Myocyte (in vitro differentiated cells): ENCODE measurements around the gene CRMP1. TPM values are rescaled to one million over a fixed set of nuclear protein-coding genes. Genes with fewer than 3 reads are reported as not detected.

ENCODE experiments used
- DNase-seq: peaks from one replicate; pipeline ENCODE4 v3.0.0-alpha.2; 2012; ENCODE audit warnings: low read depth
- polyA plus RNA-seq: library from polyadenylated mRNA; unstranded; fragments of >200 nt; gene quantifications from one replicate; pipeline ENCODE4 v1.2.1, GENCODE V29; 2012; ENCODE audit warnings: missing spikeins
- total RNA-seq: library from RNA; depleted of rRNA; stranded (reverse); fragments of >200 nt; gene quantifications from 2 replicates; pipeline ENCODE4 v1.2.3, GENCODE V29; 2014

CRMP1 gene
- total RNA-seq = 23.2 and 23.6 TPM in 2 replicates
- polyA plus RNA-seq = 57.6 TPM

- no peak for DNase-seq
Observed at GRCh38 chr4:5893004-5893580, at the start of gene CRMP1. Gene CRMP1, minus strand, starts transcription at chr4:5893086. Its CDS starts 117 bp downstream, at chr4:5892969.

GRCh38 chr4:5941601-5942000 is 48.7 kb upstream of the CRMP1 start:
- DNase-seq = no peak

GRCh38 chr4:5940470-5941203 is 47.8 kb upstream of the CRMP1 start:
- peak; percentile 14 for DNase-seq

DNA sequence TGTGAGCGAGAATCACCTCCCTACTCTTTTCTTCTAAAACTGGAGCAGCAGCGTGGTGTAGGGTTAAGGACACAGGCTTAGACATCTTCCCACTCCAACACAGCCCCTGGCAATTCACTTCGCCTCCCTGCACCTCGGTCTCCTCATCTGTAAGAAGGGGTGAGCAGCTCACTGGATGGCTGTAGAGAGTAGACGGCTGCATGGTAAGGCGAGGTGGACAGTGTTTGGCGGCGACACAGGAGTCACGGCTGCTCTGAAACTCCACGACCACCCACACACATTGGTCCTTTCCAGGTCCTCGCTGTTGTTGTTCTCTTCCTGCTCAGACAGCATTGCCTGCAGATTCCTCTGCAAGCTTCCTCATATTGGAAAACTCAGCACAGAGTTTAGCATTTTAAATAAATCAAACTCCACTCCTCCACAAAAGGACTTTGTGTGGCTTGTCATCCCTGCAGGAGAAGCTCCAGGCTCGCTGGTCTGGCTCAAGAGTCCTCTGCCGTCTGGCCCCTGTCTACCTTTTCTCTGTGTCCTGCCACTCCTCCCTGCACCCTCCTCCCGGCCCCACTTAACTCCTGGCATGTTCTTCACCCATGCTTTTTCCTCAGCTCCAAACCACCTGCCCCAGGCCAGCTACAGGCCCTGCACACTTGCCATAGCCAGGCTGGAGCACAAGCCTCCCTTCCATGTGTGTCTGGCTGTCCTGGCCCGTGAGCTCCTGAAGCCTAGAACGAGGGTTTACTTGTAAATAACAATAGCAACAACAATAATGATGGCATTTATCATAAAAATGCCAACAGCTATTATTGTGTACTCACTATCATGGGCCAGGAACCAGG is 41.3 kb upstream of the CRMP1 start:
- DNase-seq = no peak

GRCh38 chr4:5933116-5933515 is 40.2 kb upstream of the CRMP1 start:
- DNase-seq = no peak

GRCh38 chr4:5932035-5932568 is 39.2 kb upstream of the CRMP1 start:
- DNase-seq = no peak

GRCh38 chr4:5931526-5931925 is 38.6 kb upstream of the CRMP1 start:
- DNase-seq = no peak

DNA sequence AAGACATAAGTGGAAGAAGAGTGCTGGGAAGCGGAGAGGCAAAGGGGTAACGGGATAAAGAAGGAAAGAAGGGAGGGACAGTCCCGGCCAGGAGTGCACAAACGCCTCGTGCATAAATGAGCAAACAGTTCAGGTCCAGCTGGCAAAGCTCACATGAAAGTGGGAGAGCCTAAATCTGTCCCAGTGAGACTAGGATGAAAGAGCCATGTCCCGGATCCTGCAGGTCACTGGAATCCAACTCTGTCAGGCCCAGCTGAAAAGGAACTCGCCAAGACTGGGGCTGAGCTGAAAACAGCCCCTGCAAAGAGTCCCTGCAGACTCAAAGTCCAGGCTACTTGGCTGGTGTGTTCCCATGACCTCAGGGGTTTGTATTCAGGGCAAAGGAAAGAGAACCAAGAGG is 38.0 kb upstream of the CRMP1 start:
- no peak for DNase-seq

- DNase-seq = no peak
Observed at GRCh38 chr4:5930456-5930855, 37.6 kb upstream of the CRMP1 start.

- DNase-seq = no peak
Observed at GRCh38 chr4:5928844-5929420, 36.0 kb upstream of the CRMP1 start.

DNA sequence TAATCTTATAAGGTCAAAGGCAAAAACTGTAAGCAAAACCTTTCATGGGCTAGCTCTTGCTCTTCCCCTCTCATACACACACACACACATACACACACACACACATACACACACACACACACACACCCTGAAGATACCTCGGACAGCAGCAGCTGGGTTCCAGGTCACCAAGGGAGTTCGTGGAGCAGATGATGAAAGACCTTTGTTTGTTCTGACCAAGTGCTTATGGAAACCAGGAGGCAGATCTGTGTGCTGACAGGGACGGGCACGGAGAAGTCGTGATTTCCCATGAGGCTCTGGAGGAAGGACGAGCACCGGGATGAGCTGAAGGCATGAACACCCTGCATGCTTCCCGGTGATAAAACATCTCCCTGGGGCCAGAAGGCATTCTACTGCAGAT is 35.4 kb upstream of the CRMP1 start:
- DNase-seq = no peak

DNA sequence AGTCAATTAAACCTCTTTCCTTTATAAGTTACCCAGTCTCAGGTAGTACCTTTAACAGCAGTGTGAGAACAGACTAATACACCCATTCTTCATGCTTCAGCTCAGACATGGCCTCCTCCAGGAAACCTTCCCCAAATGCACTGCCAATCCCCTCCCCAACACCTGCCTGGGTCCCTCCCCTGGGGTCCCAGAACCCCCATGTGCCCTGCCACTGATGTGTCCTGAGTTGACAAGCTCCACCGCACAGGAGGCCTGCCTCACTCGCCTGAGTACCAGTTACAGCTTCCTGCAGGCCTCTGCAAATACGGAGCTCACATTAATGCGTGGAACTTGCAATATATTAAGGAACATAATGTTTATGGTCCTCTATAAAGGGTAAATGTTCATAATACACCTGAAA is 34.9 kb upstream of the CRMP1 start:
- DNase-seq = no peak

DNA sequence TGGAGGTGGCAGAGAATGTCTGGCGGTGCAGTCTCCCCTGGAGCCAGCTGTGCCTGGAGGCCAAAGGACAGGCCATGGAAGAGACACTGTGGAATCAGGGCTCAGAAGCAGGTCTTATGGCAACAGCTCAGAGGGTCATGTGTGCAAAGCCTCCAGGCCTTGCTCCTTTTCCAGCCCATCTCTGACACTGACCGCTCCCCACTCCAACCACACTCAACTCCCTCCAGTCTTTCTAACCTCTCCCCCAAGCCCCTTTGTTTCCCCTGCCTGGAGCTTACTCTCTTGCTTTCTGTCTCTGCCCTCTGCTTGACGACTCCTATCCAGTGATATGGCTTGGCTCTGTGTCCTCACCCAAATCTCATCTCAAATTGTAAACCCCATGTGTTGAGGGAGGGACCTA is 34.2 kb upstream of the CRMP1 start:
- no peak for DNase-seq

- DNase-seq = no peak
Observed at GRCh38 chr4:5926598-5926997, 33.7 kb upstream of the CRMP1 start.

DNA sequence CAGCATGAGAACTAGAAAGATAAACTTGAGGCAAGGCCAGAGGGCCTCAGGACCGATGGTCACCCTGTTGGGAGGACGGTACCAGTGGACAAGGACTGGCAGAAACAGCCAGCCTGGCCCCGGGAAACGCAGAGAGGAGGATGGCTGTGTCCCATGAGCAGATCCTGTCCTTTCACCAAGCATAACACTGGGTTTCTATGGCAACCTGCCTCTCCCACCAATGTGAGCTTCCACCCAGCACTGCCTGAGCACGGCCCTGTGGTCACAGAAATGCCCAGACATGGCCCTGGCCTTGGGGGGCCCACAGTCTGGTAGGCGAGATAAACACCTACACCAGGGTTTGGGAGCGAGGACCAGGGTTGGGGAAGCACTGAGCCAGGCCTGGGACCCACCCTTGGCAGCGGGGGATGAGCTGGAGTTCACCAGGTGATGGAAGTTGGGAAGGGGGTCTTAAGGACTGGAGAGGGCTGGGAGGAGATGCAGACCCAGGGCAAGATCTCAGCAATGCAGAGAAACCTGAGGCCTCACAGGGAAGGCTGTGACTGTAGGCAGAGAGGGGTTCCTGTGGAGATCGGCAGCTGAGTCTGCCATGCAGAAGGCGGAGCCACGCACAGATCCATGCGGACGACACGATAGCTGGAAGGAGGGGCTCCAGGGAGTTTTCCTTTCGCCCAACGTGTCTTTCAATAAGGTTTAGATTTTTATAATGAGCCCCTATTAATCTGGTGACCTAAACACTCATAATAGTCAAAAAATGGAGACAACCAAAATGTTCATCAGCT is 32.7 kb upstream of the CRMP1 start:
- DNase-seq = no peak

DNA sequence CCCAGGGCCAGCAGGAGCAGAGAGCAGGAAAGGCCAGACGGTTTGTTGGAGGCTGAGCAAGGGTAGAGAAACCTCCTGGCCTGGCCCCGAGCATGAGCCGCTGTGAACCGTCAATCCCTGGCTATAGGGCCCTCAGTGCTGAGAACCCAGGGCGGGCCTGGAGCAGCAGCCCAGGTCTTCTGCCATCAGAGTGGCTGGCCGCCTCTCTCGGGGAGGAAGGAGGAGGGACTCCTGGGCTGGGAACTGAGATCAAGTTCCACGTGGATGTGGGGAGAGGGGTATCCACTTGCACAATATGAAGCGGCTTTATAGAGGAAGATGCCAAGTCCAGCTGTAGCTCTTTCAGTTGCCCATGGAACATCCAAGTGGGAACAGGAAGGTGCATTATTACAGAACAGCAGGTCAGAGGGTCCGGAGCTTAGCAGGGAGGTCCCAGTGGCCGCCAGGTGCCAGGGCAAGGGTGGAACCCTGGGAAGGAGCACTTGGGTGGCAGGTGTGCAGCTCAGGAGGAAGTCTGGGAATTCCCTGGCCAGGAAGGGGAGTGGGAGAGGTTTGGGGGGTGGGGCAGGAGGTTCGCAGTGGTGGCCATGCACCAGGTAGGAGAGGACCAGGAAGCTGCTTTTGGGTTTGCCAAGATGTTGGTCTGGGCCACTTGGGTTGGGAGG is 31.7 kb upstream of the CRMP1 start:
- DNase-seq = no peak

- DNase-seq = no peak
Observed at GRCh38 chr4:5923376-5923775, 30.5 kb upstream of the CRMP1 start.

DNA sequence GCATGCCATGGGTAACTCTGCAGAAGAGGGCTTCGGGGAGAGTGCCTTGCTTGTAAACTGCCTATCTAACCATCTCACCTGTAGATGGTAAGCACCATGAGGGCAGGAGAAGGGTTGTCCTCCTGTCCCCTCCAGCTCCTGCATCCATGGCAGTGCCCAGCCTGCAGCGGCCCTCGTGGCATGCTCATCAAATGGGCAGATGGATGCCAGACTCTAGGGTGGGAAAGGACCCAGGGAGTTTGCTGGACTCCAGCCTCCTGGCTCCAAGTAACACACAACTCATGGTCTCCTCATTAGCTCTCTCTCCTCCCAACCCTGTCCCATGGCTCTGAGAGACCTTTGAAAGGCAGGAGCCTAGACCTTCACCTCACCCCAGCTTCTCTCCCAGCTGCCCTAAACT is 29.7 kb upstream of the CRMP1 start:
- no peak for DNase-seq

DNA sequence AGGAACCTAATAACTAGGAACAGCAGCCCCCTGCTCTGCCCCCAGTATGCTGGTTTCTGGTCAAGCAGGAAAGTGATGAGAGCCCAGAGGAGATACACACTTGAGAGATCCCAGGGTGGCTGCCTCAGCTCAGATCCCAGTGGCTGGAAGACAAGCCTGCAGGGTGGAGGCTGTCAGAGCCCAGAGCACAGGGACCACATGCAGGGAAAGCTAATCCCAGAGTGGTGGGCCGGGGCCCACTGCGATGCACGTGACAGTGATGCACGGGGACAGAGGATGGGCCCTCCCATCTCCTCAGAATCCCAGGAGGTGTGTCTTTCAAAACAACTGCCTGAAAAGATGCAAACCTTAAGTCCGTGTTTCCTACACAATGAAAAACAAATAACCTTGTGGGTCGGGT is 29.1 kb upstream of the CRMP1 start:
- DNase-seq = no peak
